Erythroblast (primary cell): Measurements from ENCODE around the gene ORM1.

Source experiments
- DNase-seq, 2 experiments: peaks; one replicate each; lab custom pipeline; 2025; lab: John Stamatoyannopoulos, UW
- GATA1 ChIP-seq: IDR thresholded peaks from 2 replicates; pipeline ENCODE4 v1.6.1; 2011; ENCODE audit warnings: low read depth, mild to moderate bottlenecking, control low read depth, low read length, moderate library complexity
- POLR2A ChIP-seq: IDR thresholded peaks from 2 replicates; pipeline ENCODE4 v1.6.1; 2011; ENCODE audit warnings: mild to moderate bottlenecking, low read length

Gene ORM1

DNA sequence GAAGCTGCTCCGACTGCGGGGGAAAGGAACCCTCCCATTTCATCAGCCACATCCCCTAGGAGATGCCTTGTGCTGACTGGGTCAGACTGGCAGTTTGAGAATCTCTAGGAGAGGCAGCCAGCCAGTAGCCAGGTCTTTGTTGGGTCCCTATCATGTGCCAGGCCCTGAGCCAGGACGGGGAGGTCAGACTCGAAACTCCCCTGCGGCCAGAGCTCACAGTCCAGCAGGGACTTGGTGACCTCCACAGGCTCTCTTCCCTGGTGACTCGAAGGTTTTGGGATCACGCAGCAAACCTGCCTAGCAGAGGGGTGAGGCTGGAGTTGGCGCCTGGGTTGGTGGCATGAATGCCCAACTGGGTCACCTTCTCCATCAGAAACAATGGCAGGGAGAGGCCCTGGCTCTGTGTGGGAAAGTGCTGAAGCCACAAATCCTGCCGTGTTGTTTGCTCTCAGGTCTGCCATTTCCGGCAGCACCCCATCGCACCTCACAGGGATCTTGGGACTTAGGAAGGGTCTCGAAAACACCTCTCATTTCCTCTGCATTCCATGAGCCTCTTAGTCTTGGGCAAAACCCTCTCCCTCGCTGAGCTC, 14.4 kb upstream of the ORM1 start:
- TF ChIP-seq GATA1 (no peak), POLR2A (no peak)

DNA sequence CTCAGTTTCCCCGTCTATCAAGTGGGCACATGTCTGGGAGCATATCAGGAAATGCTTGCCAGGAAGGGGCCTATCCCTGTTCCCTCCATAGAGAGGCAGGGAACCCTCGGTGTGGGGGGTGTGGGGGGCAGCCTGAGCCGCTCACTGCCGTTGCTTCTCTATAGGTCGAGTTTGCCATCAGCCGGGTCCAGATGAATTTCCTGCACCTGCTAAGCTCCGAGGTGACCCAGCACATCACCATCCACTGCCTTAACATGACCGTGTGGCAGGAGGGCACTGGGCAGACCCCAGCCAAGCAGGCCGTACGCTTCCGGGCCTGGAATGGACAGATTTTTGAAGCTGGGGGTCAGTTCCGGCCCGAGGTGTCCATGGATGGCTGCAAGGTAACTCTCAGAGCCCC, 13.8 kb upstream of the ORM1 start:
- no peak for DNase-seq
- TF ChIP-seq POLR2A (no peak), GATA1 (no peak)

More for the DNA sequence above, 14.4 kb upstream of the ORM1 start:
- no peak for DNase-seq

DNA sequence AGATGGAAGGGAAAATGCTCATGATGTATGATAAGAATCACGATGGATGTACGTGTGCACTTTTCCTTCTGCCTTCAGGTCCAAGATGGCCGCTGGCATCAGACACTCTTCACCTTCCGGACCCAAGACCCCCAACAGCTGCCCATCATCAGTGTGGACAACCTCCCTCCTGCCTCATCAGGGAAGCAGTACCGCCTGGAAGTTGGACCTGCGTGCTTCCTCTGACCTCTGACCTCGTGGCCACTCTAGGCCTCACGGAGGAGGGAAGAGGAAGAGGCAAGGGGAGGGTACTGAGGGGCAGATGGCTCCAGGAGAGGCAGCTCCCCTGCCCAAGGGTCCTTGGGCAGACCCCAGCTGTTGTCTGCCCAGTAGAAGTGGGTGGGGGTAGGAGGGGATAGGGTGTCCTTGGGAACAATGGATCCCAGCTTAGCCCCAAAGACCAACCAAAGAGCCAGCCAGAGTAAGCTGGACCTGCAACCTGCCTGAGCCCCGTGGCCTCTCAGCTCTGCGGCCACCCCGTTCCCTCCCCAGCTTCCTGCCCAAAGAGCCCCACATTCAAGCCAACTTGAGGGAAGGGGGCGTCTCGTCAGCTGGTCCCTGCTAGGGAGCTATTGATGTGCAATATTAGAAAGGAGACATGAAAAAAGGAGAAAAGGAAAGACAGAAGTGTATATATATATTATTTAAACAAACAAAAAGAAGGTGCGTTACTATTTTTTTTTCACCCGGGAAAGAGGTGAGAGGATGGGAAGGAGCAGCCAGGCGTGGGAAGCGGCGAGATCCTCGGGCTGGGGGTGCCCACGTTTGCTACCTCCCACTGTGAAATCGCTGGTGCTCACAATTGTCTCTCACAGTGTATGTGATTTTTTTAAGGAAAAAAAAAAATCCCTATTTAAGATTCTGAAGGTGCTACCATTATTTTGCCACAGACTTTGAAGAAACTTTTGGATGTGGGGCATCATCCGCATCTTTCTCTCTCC, 12.1 kb upstream of the ORM1 start:
- TF ChIP-seq GATA1, result no peak
- no peak for TF ChIP-seq POLR2A
- no peak for DNase-seq

DNA sequence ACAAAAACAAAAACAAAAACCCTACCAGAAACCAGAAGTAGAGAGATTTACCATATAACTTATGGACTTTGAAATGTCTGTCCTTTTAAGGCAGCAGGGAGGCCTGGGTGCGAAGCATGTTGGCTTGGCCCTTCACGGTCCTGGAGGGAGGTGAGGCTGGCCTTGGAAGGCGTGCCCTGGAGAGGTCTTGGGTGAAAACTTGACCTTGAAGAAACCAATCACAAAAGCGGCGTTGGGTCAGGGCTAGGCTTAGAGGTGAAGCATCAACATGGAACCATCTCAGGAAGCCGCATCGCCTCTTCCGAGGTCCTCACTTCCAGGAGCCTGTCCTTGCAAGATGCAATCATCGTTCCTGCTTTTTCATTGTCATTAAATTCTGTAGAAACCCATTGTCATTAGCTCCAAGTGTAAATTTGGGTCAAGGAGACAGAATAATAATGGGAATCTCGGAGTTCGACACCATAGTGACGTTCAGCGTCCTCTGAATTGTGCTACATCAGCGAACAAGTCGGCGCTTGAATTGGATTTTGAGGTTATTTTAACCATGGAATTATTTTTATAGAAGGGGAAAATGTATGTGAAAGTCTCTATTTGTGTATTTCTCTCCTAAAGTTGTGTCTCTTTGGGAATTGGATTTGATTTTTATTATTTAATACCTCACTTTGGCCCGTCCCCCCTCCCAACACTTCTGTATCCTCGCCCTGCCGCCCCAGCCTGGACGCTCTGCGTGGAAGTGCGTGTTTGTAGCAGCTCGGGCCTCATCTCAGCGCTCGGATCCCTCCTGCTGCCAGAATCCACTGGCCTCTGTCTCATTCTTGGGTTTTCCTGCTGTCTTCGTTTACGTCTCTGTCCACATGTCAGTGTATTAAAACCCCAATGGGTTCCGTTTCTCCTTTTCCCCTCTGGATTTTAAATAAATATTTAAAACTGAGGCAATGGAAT, 11.1 kb upstream of the ORM1 start:
- no peak for DNase-seq
- no peak for TF ChIP-seq POLR2A

DNA sequence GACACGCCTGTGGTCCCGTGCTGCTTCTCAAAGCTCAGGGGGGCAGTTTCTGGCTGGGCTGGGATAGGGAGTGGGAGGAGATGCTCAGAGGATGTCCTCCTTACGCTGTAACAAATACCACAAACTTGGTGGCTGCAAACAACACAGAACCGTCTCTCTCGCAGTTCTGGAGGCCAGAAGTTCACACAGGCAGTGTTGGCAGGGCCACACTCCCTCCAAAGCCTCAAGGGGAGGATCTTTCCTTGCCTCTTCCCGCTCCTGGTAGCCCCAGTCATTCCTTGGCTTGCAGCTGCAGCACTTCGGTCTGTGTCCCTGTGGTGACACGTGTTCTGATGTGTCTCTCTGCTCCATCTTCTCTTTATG, 10.4 kb upstream of the ORM1 start:
- TF ChIP-seq POLR2A (no peak), GATA1 (no peak)
- DNase-seq, result no peak

DNA sequence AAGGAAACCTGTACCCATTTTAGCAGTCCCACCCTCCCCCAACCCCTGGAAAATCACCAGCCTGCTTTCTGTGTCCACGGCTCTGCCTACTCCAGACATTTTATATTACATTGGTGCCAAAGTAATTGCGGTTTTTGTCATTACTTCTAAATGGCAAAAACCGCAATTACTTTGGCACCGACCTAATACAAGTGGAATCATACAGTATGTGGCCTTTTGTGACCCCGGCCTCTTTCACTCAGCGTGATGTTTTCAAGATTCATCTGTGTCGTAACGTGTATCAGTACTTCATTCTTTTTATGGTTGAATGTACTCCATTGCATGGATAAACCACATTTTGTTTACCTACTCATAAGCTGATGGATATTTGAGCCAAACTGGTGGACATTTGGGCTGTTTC, 9.7 kb upstream of the ORM1 start:
- TF ChIP-seq POLR2A (no peak), GATA1 (no peak)
- no peak for DNase-seq

DNA sequence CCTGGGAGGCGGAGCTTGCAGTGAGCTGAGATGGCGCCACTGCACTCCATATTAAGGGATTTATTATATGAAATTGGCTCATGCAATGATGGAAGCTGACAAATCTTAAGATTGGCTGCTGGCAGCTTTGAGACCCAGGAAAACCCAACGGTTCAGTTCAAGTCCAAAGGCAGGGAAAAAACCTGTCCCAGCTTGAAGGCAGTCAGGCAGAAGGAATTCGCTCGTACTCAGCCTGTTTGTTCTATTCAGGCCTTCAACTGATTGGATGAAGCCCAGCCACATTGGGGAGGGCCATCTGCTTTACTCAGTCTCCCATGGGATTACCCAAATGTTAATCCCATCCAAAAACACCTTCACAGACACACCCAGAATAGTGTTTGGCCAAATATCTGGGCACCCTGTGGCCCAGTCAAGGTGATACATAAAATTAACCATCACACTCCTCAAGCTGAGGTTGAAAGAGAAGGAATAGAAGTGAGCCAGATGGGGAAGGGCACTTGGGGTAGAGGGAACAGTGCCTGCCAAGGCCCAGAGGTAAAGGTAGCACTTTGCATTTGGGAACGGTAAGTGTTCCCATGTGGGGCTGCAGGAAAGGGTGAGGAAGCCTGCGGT, 8.5 kb upstream of the ORM1 start:
- no peak for DNase-seq
- TF ChIP-seq GATA1, result no peak

DNA sequence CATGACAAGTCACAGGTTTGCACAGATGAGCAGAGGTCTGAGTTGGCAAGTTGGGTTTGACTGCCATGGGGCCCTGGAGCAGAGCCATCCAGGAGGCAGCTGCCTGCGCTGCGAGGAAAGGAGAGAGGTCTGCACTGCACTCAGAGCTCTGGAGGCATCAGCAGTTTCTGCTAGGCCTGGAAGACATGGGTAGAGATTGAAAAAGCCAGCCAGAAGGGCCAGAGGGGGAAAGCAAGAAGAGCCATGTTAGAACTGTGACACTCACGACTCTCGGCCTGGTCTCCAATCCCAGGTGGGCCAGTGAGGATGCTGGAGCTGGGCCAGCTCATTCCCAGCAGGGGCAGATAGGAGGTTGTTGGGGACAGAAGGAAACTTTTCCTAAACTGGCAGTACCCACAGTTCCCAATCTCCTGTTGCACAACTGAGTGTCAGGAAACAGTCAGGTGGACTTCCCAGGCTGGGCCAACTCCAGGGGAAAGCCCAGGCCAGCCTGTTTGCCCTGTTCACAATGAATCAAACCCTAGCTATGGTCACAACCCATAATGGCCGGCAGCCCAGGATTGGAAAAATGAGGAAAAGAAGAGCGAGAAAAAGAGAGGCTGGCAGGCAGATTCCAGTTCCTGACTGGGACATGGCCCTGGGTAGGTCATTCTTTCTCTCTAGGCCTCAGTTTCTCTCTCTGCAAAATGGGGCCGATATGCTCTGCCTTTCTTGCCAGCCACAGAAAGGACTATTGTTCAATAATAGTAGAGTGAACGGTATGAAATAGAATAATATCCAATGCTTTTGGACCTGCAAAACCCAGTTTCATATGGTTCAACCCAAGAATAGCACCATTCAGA, 7.8 kb upstream of the ORM1 start:
- DNase-seq, result no peak
- TF ChIP-seq POLR2A, result no peak
- no peak for TF ChIP-seq GATA1

DNA sequence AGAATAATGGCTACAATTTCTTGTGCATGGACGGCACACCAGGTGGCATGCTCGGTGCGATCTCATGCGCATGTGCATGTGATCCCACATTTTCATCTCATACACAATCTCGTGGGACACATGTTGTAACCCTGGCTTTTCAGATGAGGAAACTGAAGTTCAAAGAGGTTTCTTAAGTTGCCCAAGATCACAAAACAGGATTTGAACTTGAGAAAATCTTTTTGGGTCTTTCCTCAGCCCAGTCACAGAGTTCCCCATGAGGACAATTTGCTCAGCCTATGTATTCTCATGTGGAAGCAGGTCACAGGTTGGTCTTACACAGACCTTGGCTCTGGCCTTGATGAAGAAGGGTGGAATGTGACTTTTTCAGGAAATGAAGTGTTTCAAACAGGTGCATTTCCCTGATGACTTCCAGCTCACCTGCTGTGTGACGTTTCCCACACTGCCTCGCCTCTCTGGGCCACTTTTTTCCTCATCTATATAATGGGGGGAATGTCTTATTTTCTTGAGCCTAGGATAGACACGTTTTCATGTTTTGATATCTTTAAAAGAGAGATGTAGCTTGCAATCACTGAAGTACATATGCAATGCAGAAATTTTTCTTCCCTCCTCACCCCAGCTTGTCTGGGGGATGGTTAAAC, 7.1 kb upstream of the ORM1 start:
- no peak for DNase-seq

DNA sequence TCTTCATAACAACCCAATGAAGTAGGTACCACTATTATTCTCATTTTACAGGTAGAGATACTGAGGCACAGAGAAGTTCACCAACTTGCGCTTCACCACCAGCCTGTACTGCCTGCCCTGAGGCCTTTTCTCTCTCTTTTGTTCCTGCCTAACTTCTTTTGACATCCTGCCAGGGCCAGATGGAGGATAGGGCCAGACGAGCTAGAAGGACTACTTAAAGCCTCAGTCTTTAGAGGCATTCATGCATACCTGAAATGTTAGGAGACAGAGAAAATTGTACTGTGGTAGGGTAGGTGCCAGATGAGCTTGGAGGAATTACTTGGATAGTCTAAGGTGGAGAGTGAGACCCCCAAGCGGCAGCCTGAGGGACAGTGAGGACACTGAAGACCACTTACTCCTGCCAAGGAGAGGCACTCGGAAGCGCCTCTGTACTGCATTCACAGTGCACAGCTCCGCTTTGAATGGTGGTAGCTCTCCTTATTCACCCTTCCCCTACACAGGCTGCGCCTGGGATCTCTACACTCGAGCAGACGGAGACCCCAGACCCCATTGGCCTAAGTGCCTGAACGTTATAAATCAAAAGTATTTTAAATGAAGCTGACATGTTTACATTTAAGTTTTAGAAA, 6.2 kb upstream of the ORM1 start:
- TF ChIP-seq POLR2A, result no peak
- TF ChIP-seq GATA1, result no peak
- no peak for DNase-seq

More for the DNA sequence above, 7.1 kb upstream of the ORM1 start:
- no peak for TF ChIP-seq POLR2A
- TF ChIP-seq GATA1, result no peak

DNA sequence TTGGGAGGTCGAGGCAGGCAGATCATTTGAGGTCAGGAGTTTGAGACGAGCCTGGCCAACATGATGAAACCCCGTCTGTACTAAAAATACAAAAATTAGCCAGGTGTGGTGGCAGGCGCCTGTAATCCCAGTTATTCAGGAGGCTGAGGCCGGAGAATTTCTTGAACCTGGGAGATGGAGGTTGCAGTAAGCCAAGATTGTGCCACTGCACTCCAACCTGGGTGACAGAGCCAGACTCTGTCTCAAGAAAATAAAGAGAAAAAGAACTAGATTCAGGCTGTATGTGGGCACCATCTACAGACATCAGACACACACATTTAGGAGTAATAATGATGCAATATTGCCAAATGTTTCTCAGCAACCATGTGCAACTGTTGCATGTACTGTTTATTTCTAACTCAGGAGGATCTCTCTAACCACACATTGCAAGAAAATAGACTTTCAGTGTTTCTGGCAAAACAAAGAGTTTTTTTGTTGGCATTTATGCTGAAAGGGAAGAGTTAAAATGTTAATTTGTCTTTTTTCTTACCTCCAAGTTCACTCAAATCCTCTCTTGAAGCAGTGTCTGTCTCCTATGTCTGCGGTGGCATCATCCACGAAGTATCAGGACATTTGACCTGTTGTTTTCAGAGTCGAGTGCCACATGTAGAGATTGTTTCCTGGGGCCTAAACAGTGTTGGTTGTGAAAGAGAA, 5.1 kb upstream of the ORM1 start:
- TF ChIP-seq GATA1 (no peak), POLR2A (no peak)
- peak; percentile 14 to 59 for DNase-seq
